Measurements from ENCODE around the gene ZNF625. TPM values are rescaled to one million over a fixed set of nuclear protein-coding genes. Genes with fewer than 3 reads are reported as not detected.
A peak's percentile ranks its signal among the peaks of the same experiment; 100 is the strongest.

ZNF625 gene
- total RNA-seq, 1 donor from 2014 or later, result 8.5 TPM

DNA sequence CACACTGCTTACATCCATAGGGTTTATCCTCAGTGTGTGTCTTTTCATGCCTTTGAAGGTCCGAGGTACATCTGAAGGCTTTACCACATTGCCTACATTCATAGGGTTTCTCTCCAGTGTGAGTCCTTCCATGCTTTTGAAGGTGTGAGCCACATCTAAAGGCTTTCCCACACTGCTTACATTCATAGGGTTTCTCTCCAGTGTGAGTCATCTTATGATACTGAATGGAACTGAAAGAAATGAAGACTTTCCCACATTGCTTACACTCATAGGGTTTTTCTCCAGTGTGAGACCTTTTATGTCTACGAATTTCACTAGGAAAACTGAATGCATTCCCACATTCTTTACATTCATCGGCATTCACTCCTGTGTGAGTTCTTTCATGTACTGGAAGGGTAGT is 23.5 kb downstream of the ZNF625 start:
- no peak overlapping the region for H3K4me3 ChIP-seq
- H3K9me3 ChIP-seq, result peaks cover 7% of the 10 kb centered on the region
- no peak for TF ChIP-seq CTCF (IDR thresholded peaks at IDR 0.05)
- H3K4me1 ChIP-seq, result no peaks in the 10 kb centered on the region
- ATAC-seq, result no peak
- intact Hi-C loops (cut with DNase I), result no loop called here
- no peaks in the 10 kb centered on the region for H3K27me3 ChIP-seq
- H3K27ac ChIP-seq, result no peak overlapping the region
- H3K36me3 ChIP-seq, result peaks cover 35% of the 10 kb centered on the region
- no peak for DNase-seq

DNA sequence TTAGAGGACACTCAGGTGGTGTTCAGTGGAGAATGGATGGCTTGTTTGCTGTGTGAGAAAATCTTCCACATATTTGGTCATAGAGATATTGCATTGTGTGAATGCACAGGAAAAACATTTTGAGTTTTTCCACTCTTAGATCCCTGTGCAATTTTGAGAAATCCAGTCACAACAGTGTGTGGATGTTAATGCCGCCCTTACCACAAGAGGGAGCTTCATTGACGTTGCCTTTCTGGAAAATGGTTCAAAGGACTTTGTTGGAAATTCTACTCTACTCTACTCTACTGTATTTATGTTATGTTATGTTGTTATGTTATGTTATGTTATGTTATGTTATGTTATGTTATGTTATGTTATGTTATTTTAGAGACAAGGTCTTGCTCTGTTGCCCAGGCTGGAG is 29.8 kb downstream of the ZNF625 start:
- no peak overlapping the region for H3K4me3 ChIP-seq
- peak; percentile 66 for TF ChIP-seq CTCF (IDR thresholded peaks at IDR 0.05)
- ATAC-seq (peak; percentile 67), DNase-seq (no peak)
- H3K27ac ChIP-seq, result no peak overlapping the region
- no peaks in the 10 kb centered on the region for H3K36me3 ChIP-seq
- intact Hi-C loops (cut with DNase I), result no loop called here
- H3K9me3 ChIP-seq, result no peaks in the 10 kb centered on the region
- no peaks in the 10 kb centered on the region for H3K4me1 ChIP-seq
- H3K27me3 ChIP-seq, result no peaks in the 10 kb centered on the region

DNA sequence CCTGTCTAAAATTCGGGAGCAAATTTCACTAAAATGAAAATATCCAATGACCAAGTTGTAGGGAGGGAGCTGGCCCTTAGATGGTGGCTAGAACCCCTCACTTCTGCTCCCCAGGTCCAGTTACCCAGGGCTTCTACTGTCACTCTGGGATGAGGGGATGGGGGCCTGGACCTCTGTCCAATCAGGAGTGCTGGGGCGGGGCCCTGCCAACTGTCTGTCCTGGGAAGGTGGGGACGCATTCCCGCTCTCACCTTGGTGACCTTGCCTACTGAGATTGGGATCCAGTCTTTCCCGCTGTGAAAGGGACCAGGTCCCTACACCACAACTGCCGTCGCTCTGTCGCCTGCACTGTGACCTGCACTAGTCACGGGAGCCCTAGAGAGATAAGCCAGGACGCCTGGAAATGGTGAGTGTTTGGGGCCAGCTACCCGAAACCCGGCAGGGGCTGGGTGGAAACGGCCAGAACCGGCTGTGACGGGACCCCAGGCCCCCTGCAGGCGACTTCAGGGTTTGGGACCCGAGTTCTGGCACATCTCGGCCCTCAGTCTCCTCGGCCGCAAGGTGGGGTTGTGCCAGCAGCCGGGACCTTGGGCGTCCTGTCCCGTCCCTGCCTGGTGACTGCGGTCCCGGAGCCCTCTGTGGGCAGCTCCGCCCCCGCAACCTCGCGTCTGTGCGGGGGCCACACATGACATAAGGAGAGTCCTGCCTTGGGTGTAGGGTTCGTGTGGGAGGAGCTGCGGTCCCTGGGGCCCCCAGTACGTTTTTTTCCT is 39.1 kb downstream of the ZNF625 start:
- DNase-seq (no peak), ATAC-seq (no peak)
- H3K9me3 ChIP-seq, result no peaks in the 10 kb centered on the region
- no peaks in the 10 kb centered on the region for H3K4me1 ChIP-seq
- no peaks in the 10 kb centered on the region for H3K27me3 ChIP-seq
- intact Hi-C loops (cut with DNase I), result no loop called here
- H3K36me3 ChIP-seq, result peaks cover 2% of the 10 kb centered on the region
- TF ChIP-seq CTCF (IDR thresholded peaks at IDR 0.05), result no peak
- H3K27ac ChIP-seq, result no peak overlapping the region
- H3K4me3 ChIP-seq, result no peak overlapping the region

DNA sequence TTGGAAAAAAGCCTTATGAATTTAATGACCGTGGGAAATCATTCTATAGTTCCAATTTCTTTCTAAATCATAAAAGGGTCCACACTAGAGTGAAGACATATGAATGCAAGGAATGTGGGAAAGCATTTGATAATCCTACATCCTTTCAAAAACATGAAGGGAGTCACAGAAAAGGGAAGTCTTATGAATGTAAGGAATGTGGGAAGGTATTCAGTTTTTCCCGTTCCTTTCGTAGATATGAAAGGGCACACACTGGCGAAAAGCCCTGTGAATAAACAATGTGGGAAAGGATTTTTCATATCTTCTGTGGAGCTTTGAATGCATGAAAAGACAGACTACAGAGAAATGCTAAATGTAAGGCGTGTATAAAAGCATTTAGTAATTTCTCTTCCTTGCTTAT is 43.4 kb downstream of the ZNF625 start:
- Histone ChIP-seq H3K36me3 (peaks cover 16% of the 10 kb centered on the region), H3K4me1 (no peaks in the 10 kb centered on the region), H3K4me3 (no peak overlapping the region), H3K27ac (no peak overlapping the region), H3K9me3 (no peaks in the 10 kb centered on the region), H3K27me3 (no peaks in the 10 kb centered on the region)
- ATAC-seq (no peak), DNase-seq (no peak)
- TF ChIP-seq CTCF (IDR thresholded peaks at IDR 0.05), result no peak
- intact Hi-C loops (cut with DNase I), result no loop called here

DNA sequence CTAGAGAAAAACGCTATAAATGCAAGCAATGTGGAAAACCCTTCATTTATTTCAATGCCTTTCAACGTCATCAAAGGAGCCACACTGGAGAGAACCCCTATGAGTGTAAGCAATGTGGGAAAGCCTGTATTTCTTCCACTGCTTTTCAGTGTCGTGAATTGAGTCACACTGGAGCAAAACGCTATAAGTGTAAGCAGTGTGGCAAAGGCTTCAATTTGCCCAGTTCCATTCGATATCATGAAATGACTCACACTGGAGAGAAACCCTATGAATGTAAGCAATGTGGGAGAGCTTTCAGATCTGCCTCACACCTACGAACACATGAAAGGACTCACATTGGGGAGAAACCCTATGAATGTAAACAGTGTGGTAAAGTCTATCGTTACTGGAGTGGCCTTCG is 43.8 kb downstream of the ZNF625 start:
- TF ChIP-seq CTCF (IDR thresholded peaks at IDR 0.05), result no peak
- Histone ChIP-seq H3K9me3 (no peaks in the 10 kb centered on the region), H3K36me3 (peaks cover 16% of the 10 kb centered on the region), H3K4me3 (no peak overlapping the region), H3K27me3 (no peaks in the 10 kb centered on the region), H3K4me1 (no peaks in the 10 kb centered on the region), H3K27ac (no peak overlapping the region)
- ATAC-seq, result no peak
- intact Hi-C loops (cut with DNase I), result no loop called here
- no peak for DNase-seq

All from upper lobe of right lung (tissue), 1 donor.